Globus pallidus (tissue), 1 donor: ENCODE data around the gene SPATA31D4.
"Not testable (repeated sequence)": the region's sequence is repeated elsewhere in the genome, so short reads cannot be mapped to it uniquely, and the experiment has no call there.

Experiments used
- DNase-seq: peaks from one replicate; pipeline ENCODE4 v3.0.0-alpha.2; 2015; ENCODE audit warnings: low spot score

SPATA31D4 gene

GRCh38 chr9:81928305-81928704 lies at the start of gene SPATA31D4:
Gene SPATA31D4, plus strand, starts transcription at chr9:81928428. Its CDS starts 86 bp downstream, at chr9:81928514.
- not testable (repeated sequence) for DNase-seq

GRCh38 chr9:81878530-81878929 lies 49.7 kb upstream of the SPATA31D4 start:
- no peak for DNase-seq

GRCh38 chr9:81879501-81879916 lies 48.7 kb upstream of the SPATA31D4 start:
- DNase-seq: no peak

DNA sequence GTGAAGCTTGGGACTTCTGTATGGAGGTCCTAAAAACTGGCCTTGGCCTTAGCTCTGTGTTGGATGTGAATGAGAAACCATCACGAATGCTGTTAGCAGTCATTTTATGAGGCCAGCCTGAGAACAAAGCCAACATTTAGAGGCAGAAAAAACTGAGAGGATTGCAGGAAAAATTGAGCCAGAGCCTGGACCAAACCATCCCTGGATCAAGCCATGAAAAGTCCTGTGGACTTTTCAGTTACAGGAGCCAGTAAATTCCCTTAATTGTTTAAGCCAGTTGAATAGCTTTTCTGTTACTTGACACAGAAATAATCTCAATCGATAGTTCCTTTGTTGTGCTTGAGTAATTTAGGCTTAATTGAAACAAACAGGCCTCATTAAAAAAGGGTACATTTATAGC lies 42.6 kb upstream of the SPATA31D4 start:
- DNase-seq: peak; percentile 29

DNA sequence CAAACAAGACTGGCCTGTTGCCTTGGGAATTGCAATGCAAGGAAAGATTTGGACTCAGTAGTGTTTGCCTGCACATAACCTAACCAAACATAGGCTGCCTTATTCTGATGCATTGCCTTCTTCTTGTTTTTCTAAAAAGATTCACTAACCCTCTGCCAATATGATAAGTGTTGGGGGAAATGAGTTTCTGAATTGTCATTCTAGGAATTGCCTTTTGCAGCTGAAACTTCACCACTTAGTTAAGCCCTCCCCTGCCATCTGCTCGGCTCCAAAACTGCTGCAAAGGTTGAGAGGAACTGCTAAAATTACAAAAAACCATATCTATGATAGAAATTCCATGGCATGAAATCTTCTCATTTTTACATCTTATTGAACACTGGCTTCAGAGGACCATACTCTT lies 41.6 kb upstream of the SPATA31D4 start:
- no peak for DNase-seq

- DNase-seq: no peak
Observed at GRCh38 chr9:81890104-81890503, 38.1 kb upstream of the SPATA31D4 start.

DNA sequence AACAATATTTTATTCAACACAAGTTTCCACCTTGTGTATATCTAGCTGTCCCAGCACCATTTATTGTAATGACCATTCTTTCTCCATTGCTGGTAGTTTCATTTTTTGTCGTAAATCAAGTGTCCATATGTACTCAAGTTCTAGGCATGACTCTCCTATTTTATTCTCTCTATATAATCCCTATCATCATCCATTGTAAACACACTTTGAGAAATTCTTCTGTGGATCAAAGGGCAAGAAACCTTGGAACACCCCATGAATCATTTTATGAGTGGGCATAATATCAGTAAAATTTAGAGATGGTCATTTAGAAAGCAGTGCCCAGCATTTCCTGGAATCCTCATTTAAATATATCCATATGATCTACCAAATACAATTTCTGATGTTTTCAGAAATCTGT lies 35.8 kb upstream of the SPATA31D4 start:
- DNase-seq: no peak

DNA sequence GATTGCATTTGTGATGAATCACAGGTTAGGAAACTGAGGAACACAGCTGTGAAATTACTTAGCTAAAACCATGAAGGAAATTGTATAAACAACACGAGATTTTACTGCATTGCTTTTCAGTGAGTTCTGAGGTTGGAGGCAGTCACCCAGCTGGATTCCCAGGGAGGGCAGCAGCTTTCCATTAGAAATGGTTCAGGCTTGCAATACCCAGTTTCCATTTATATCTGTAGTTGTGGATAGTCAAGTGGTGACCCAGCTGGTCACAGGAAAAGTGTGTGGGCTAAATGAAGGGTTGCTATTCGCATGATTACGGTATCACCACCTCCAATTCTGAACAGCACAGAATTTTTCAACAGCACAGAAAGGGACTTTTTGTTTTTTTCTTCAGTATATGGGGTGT lies 34.3 kb upstream of the SPATA31D4 start:
- DNase-seq: no peak

DNA sequence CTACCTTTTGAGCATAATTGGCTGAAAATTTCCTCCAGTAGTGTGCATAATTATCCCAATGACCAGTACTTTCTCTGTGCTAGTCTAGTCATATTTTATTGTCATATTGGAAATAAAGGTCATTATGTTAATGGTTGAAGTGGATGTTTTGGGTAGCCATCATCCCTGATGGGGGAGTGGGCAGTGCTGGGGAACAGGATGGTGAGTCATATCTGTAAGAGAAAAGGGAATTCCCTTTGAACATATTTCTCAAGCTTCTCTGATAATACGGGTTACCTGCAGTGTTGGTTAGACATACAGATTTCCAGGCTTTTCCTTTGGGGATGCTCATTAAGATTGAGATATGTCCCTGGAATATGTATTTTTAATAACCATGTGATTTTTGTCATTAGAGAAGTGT lies 33.3 kb upstream of the SPATA31D4 start:
- DNase-seq: no peak

DNA sequence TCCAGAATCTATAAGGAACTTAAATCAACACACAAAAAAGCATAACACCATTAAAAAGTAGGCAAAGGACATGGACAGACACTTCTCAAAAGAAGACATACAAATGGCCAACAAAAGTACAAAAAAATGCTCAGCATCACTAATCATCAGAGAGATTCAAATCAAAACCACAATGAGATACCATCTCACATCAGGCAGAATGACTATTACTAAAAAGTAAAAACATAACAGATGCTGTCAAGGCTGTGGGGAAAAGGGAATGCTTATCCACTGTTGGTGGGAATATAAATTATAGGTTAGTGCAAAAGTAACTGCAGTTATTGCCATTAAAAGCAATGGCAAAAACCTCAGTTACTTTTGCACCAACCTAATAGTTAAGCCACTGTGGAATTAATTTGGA lies 32.2 kb upstream of the SPATA31D4 start:
- no peak for DNase-seq

- no peak for DNase-seq
Observed at GRCh38 chr9:81898851-81899250, 29.4 kb upstream of the SPATA31D4 start.

DNA sequence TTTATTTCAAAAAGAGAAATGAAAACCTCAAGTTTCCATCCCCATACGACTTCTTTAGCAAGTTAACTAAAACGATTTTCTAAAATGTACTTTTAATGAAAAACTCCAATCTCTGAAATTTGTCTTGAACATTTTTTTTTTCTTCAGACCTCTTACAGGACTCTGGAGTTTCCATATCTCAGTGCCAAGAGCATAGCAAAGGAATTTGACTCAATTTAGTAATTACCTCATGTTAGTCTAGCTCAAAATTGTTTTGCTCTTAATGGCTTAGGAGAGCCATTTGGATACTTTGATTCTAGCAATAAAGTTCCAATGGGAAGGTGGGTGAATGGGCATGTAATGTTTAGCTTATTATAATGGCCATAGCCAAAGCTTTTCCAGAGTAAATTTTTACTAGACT lies 26.0 kb upstream of the SPATA31D4 start:
- DNase-seq: no peak

DNA sequence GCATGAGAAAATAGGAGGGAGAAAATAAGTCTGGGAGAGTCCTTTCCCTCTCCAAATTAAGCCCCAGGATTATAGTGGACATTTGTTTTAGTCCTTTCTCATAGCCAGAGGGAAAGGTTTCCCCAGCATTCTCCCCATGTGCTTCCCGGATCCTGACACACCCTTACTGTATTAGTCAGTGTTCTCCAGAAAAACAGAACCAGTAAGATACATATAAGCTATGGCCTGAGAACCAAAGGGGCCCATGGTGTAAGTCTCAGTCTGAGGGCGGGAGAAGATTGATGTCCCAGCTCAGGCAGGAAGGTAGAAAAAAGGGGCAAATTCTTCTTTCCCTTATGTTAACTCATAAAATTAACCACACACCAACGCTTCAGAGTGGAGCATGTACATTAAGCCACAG lies 25.6 kb upstream of the SPATA31D4 start:
- DNase-seq: no peak

DNA sequence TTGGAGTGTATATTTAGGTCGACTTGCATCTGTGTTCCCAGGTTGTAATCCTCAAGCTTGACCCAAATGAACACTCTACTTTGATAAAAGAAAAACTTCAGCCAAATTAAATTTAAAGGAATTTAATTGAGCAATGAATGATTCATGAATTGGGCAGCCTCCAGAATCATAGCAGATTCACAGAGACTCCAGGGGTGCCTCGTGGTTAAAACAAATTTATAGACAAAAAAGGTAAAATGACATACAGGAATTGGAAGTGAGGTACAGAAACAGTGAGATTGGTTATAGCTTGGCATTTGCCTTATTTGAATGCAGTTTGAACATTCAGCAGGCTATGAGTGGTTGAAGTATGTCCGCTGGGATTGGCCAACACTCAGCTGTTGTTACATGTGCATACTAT lies 21.6 kb upstream of the SPATA31D4 start:
- no peak for DNase-seq

DNA sequence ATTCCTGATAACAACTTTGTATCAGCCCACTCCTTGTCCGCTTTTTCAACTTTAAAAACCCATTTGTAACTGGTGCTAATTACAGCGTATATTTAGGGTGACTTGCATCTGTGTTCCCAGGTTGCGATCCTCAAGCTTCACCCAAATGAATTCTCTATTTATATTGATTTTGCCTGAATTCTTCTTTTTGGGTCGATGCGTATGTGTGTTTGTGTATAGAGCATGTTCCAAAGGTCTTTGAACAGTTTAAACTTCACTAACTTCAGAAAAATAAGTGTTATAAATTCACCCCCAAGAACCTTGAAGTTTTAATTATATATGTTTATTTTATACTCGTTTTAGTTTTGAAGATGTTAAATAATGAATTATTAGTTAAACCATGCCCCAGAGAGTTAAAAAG lies 16.1 kb upstream of the SPATA31D4 start:
- DNase-seq: no peak

DNA sequence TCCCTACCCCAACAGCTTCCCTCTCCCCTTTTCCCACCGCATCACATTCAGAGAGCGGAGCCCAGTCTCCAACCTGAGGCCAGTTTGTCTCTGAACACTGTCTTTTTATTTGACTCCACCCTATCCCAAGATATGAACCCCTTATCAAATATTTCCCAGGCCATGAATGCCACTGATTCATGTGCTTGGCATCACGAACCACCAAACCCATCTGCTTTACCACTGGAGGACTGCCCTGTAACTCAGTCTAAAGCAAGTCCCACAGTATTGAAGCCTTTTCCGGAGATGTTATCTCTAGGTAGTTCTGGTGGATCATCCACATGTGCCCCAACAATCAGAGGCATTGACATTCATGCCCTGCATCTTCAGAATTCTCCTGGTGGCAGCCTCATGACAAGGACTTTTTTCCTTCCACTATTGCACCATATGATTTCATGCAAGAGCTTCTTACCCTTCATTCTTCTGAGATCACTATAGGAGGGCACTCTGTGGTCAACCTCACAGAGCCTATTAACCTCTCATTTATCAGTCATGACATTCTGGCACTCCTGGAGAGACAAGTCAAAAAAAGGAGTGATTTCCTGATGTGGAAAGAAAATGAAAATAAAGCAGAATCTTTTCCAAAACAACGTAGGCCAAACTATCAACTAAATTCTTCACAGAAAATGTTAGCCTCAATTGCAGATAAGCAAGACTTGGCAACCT lies 12.3 kb upstream of the SPATA31D4 start:
- no peak for DNase-seq

DNA sequence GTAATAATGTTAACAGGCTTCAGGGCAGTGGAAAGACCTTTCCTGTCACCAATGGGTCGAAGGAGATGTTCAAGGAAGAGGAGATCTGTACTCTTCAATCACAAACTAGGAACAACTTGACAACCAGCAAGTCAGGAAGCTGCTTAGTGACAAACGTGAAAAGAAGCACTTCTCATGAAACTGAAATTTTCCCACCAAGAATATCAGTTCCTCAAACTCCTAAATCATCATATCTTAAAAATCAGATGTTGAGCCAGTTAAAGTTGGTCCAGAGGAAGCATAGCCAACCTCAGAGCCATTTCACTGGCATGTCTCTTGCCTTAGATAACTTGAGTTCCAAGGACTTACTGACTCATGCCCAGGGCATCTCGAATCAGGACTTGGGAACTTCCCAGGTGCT lies 9.7 kb upstream of the SPATA31D4 start:
- not testable (repeated sequence) for DNase-seq

DNA sequence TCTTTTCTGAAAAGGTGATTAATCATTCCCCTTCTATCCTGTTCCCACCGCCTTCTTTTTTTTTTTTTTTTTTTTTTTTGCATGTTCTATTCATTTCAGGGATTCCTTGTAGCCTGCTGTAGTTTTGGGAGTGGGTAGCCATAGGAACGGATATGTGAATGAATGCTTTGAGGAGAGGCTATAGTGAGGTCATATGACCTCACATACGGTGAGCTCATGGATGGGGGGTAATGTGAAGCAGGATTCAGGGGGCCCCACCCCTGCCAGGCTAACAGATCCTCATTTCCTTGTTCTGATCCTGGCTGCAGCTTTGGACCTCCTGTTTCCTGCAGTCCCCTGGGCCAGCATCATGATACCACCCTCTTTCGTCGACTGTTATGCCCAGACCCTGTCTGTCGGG lies 1.9 kb downstream of the SPATA31D4 start:
- not testable (repeated sequence) for DNase-seq

GRCh38 chr9:81933547-81933946 lies 5.3 kb downstream of the SPATA31D4 start:
- DNase-seq: not testable (repeated sequence)

- not testable (repeated sequence) for DNase-seq
Observed at GRCh38 chr9:81943393-81943792, 15.2 kb downstream of the SPATA31D4 start, which contains the start of gene SPATA31D3. Gene SPATA31D3, plus strand, starts transcription at chr9:81943500. Its CDS starts 86 bp downstream, at chr9:81943586.

- not testable (repeated sequence) for DNase-seq
Observed at GRCh38 chr9:81948650-81949049, 20.4 kb downstream of the SPATA31D4 start.

DNA sequence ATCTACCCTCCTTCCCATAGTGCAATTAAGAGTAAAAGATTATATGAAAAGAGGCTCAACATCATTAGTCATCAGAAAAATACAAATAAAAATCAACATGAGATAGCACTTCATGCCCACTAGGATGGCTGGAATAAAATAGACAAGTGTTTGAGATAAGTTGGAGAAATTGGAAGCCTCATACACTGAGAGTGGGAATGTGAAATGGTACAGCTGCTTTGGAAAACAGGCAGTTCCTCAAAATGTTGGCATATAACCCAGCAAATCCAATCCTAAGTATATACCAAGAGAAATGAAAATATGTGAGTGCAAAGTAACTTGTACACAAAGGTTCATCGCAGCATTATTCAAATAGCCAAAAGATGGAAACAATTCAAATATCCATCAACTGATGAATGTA lies 24.9 kb downstream of the SPATA31D4 start:
- DNase-seq: no peak

DNA sequence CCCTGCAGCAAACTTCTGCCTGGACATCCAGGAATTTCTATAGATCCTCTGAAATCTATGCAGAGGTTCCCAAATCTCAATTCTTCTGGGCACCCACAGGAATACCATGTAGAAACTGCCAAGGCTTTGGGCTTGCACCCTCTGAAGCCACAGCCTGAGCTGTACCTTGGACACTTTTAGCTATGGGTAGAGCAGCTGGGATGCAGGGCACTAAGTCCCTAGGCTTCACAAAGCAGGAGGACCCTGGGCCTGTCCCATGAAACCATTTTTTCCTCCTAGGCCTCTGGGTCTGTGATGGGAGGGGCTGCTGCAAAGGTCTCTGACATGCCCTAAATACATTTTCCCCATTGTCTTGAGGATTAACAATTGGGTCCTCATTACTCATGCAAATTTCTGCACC lies 27.4 kb downstream of the SPATA31D4 start:
- no peak for DNase-seq
